Hepatocyte (in vitro differentiated cells): ENCODE measurements around the gene RAB40A. TPM values are rescaled to one million over a fixed set of nuclear protein-coding genes. Genes with fewer than 3 reads are reported as not detected.
"Not testable (repeated sequence)": the region's sequence is repeated elsewhere in the genome, so short reads cannot be mapped to it uniquely, and the experiment has no call there.

ENCODE experiments used
- DNase-seq: peaks from one replicate; pipeline ENCODE4 v3.0.0-alpha.2; 2016; ENCODE audit warnings: low spot score
- H2AFZ ChIP-seq: fragments of 200-600 bp; sonication (generic); 2 replicates; pipeline ENCODE4 v1.6.0; 2016; ENCODE audit warnings: antibody characterized with exemption, mild to moderate bottlenecking
- H3K27ac ChIP-seq: fragments of 200-600 bp; sonication (generic); 2 replicates; pipeline ENCODE4 v1.5.1; 2016; ENCODE audit warnings: mild to moderate bottlenecking
- H3K27me3 ChIP-seq: fragments of 200-600 bp; sonication (generic); 2 replicates; pipeline ENCODE4 v1.6.1; 2016
- H3K36me3 ChIP-seq: fragments of 200-600 bp; sonication (generic); replicated peaks from 2 replicates; pipeline ENCODE4 v1.5.1; 2016; ENCODE audit warnings: low read depth; ENCODE audit not compliant: insufficient read depth
- H3K4me1 ChIP-seq: fragments of 200-600 bp; sonication (generic); 2 replicates; pipeline ENCODE4 v1.5.1; 2016; ENCODE audit warnings: mild to moderate bottlenecking, moderate library complexity; ENCODE audit not compliant: insufficient read depth
- H3K4me2 ChIP-seq: fragments of 200-600 bp; sonication (generic); 2 replicates; pipeline ENCODE4 v1.6.0; 2016
- H3K4me3 ChIP-seq: fragments of 200-600 bp; sonication (generic); 2 replicates; pipeline ENCODE4 v1.5.1; 2016; ENCODE audit warnings: mild to moderate bottlenecking
- H3K79me2 ChIP-seq: fragments of 200-600 bp; sonication (generic); 2 replicates; pipeline ENCODE4 v1.6.0; 2017; ENCODE audit warnings: mild to moderate bottlenecking
- H3K9me2 ChIP-seq: fragments of 200-600 bp; sonication (generic); replicated peaks from 2 replicates; pipeline ENCODE4 v1.6.0; 2017; ENCODE audit warnings: mild to moderate bottlenecking; ENCODE audit not compliant: insufficient read depth
- H3K9me3 ChIP-seq: fragments of 200-600 bp; sonication (generic); 2 replicates; pipeline ENCODE4 v1.5.1; 2016; ENCODE audit warnings: low read depth, mild to moderate bottlenecking
- H4K20me1 ChIP-seq: fragments of 200-600 bp; sonication (generic); 2 replicates; pipeline ENCODE4 v1.6.0; 2016; ENCODE audit warnings: mild to moderate bottlenecking; ENCODE audit not compliant: insufficient read depth, poor library complexity, severe bottlenecking
- CTCF ChIP-seq: fragments of 200-600 bp; sonication (generic); IDR thresholded peaks from 2 replicates; pipeline ENCODE4 v1.5.1; 2016; ENCODE audit warnings: antibody characterized with exemption, mild to moderate bottlenecking; ENCODE audit not compliant: poor library complexity
- EZH2 ChIP-seq: fragments of 200-600 bp; sonication (generic); IDR thresholded peaks from 2 replicates; pipeline ENCODE4 v1.6.1; 2016; ENCODE audit warnings: antibody characterized with exemption, mild to moderate bottlenecking, borderline replicate concordance
- EZH2phosphoT487 ChIP-seq: fragments of 200-600 bp; sonication (generic); IDR thresholded peaks from one replicate; pipeline ENCODE4 v1.6.1; 2018; ENCODE audit warnings: antibody characterized with exemption, mild to moderate bottlenecking, low read depth, moderate library complexity; ENCODE audit not compliant: unreplicated experiment, severe bottlenecking
- WGBS: methylation state at CpG from one replicate; pipeline ENCODE4 v1.1.6; 2016; ENCODE audit warnings: low lambda C conversion rate; ENCODE audit errors: missing lambda C conversion rate; 5-methylcytosine and 5-hydroxymethylcytosine counted together
- polyA plus RNA-seq: library from polyadenylated mRNA; unstranded; fragments of >200 nt; fragmentation: Nextera tagmentation; extraction: Ambion mirVana; gene quantifications from 2 replicates; pipeline ENCODE4 v1.2.1, GENCODE V29; 2016
- total RNA-seq: library from RNA; depleted of rRNA; stranded (reverse); fragments of >200 nt; gene quantifications from 2 replicates; pipeline ENCODE4 v1.2.3, GENCODE V29; 2014

The RAB40A gene
- total and polyA plus RNA-seq, 2 experiments from 2014 or later, result 3.0 TPM

DNA sequence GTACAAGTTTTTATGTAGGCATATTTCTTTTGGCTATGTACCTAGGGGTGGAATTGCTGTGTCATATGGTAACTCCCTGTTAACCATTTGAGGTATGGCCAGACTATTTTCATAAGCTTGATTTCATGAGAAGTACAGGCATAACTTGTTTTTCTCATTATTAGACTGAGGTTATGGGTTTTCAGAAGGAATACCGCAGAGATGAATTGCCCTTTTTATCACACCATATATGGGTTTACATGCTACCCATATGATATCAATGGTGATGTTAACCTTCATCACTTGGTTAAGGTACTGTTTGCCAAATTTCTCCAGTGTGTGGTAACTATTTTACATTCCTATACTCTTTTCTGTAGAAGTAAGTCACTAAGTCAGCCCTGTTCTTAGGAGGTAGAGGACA is 23.5 kb downstream of the RAB40A start:
- Histone ChIP-seq H3K27me3 (no peaks in the 10 kb centered on the region), H3K4me3 (no peak overlapping the region), H2AFZ (no peak overlapping the region), H3K9me2 (no peaks in the 10 kb centered on the region), H3K4me2 (no peak overlapping the region), H3K4me1 (no peaks in the 10 kb centered on the region), H3K79me2 (no peaks in the 10 kb centered on the region), H4K20me1 (no peaks in the 10 kb centered on the region), H3K36me3 (no peaks in the 10 kb centered on the region), H3K9me3 (no peaks in the 10 kb centered on the region), H3K27ac (no peak overlapping the region)
- WGBS, result 97% methylated on average over 1 of the region's 1 CpG
- DNase-seq, result no peak
- no peak for TF ChIP-seq EZH2phosphoT487
- TF ChIP-seq CTCF, result no peak
- TF ChIP-seq EZH2, result no peak

- H3K27ac ChIP-seq, H3K79me2 ChIP-seq, H3K4me1 ChIP-seq, H4K20me1 ChIP-seq, H2AFZ ChIP-seq, H3K4me3 ChIP-seq, H3K4me2 ChIP-seq, H3K36me3 ChIP-seq, H3K9me2 ChIP-seq, H3K27me3 ChIP-seq, DNase-seq, H3K9me3 ChIP-seq: not testable (repeated sequence)
- WGBS, result 88% methylated on average over 3 of the region's 3 CpGs
Measured at GRCh38 chrX:103493578-103493977, 25.7 kb downstream of the RAB40A start.

DNA sequence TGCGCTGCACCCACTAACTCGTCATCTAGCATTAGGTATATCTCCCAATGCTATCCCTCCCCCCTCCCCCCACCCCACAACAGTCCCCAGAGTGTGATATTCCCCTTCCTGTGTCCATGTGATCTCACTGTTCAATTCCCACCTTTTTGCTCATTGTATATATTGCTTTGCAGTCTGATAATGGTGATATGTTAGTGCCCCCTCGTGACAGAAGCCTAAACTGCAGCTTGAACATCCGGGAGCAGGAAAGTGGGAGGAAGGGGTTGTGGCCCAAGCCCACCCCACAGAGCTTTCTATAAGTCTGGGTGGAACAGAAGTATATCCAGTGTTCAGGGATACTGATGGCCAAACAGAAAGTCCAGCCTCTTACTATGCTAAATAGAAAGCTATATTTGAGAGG is 29.6 kb downstream of the RAB40A start:
- H3K4me2 ChIP-seq, H3K27me3 ChIP-seq, H3K79me2 ChIP-seq, H3K4me1 ChIP-seq, H3K9me2 ChIP-seq, H2AFZ ChIP-seq, H3K36me3 ChIP-seq, H4K20me1 ChIP-seq, H3K4me3 ChIP-seq, H3K9me3 ChIP-seq, H3K27ac ChIP-seq: not testable (repeated sequence)
- peak; percentile 57 for TF ChIP-seq CTCF
- DNase-seq, result peak; percentile 49
- WGBS, result 2% methylated on average over 2 of the region's 4 CpGs

DNA sequence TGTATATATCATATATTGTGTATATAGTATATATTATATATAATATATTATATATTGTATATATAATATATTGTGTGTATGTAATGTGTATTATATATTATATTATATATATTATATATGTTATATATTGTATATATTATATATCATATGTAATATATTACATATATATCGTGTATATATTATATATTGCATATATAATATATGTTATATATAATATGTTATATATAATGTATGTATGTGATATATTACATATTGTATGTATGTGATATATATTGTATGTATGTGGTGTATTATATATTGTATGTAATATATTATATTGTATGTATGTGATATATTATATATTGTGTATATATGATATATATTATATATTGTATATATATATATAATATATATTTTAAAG is 30.5 kb downstream of the RAB40A start:
- H3K9me2 ChIP-seq, result no peaks in the 10 kb centered on the region
- no peaks in the 10 kb centered on the region for H3K36me3 ChIP-seq
- no peaks in the 10 kb centered on the region for H3K27me3 ChIP-seq
- H3K4me1 ChIP-seq, result no peaks in the 10 kb centered on the region
- H4K20me1 ChIP-seq, result no peaks in the 10 kb centered on the region
- H3K79me2 ChIP-seq, result no peaks in the 10 kb centered on the region
- no peak overlapping the region for H2AFZ ChIP-seq
- DNase-seq, result no peak
- no peak for TF ChIP-seq EZH2phosphoT487
- no peak for TF ChIP-seq CTCF
- no peak for TF ChIP-seq EZH2
- no peaks in the 10 kb centered on the region for H3K9me3 ChIP-seq
- no peak overlapping the region for H3K27ac ChIP-seq
- H3K4me2 ChIP-seq, result no peak overlapping the region
- H3K4me3 ChIP-seq, result no peak overlapping the region
- WGBS, result no CpG with 5 or more reads among the region's 1 CpG
